Epithelial cell of proximal tubule (primary cell): ENCODE results near the gene ZSCAN18. TPM values are rescaled to one million over a fixed set of nuclear protein-coding genes. Genes with fewer than 3 reads are reported as not detected.

Source experiments
- DNase-seq: peaks from one replicate; pipeline ENCODE4 v3.0.0-alpha.2; 2011; ENCODE audit warnings: low read depth
- H3K4me3 ChIP-seq: 2 replicates; pipeline ENCODE4 v1.5.1; 2011; ENCODE audit warnings: low read depth, mild to moderate bottlenecking, low read length
- total RNA-seq: library from RNA; depleted of rRNA; stranded (reverse); fragments of >200 nt; gene quantifications from 2 replicates; pipeline ENCODE4 v1.2.3, GENCODE V29; 2015
- TF ChIP-seq, protein P1 (sequence below): conservative IDR thresholded peaks from 2 replicates; pipeline ENCODE4 v1.5.1; 2012; ENCODE audit warnings: low read depth, mild to moderate bottlenecking, low read length

Gene ZSCAN18
- total RNA-seq, 1 donor from 2014 or later: 40.1 TPM

GRCh38 chr19:58054901-58055874, 42.8 kb downstream of the ZSCAN18 start:
- H3K4me3 ChIP-seq: peak overlapping the region; percentile 33
- DNase-seq: no peak
- TF ChIP-seq, protein P1, sequence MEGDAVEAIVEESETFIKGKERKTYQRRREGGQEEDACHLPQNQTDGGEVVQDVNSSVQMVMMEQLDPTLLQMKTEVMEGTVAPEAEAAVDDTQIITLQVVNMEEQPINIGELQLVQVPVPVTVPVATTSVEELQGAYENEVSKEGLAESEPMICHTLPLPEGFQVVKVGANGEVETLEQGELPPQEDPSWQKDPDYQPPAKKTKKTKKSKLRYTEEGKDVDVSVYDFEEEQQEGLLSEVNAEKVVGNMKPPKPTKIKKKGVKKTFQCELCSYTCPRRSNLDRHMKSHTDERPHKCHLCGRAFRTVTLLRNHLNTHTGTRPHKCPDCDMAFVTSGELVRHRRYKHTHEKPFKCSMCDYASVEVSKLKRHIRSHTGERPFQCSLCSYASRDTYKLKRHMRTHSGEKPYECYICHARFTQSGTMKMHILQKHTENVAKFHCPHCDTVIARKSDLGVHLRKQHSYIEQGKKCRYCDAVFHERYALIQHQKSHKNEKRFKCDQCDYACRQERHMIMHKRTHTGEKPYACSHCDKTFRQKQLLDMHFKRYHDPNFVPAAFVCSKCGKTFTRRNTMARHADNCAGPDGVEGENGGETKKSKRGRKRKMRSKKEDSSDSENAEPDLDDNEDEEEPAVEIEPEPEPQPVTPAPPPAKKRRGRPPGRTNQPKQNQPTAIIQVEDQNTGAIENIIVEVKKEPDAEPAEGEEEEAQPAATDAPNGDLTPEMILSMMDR: peak; percentile 11

GRCh38 chr19:58053480-58054156, 44.4 kb downstream of the ZSCAN18 start:
- DNase-seq: no peak
- no peak overlapping the region for H3K4me3 ChIP-seq
- TF ChIP-seq, protein P1: no peak

- TF ChIP-seq, protein P1: no peak
- H3K4me3 ChIP-seq: no peak overlapping the region
- no peak for DNase-seq
Measured at GRCh38 chr19:58052256-58052655, 45.8 kb downstream of the ZSCAN18 start.

GRCh38 chr19:58047672-58048071, 50.4 kb downstream of the ZSCAN18 start:
- H3K4me3 ChIP-seq: no peak overlapping the region
- TF ChIP-seq, protein P1: no peak
- DNase-seq: no peak

- no peak for DNase-seq
- H3K4me3 ChIP-seq: no peak overlapping the region
- TF ChIP-seq, protein P1: no peak
Measured at GRCh38 chr19:58046856-58047255, 51.2 kb downstream of the ZSCAN18 start.

- H3K4me3 ChIP-seq: no peak overlapping the region
- TF ChIP-seq, protein P1: no peak
- no peak for DNase-seq
Measured at GRCh38 chr19:58045411-58046050, 52.5 kb downstream of the ZSCAN18 start.
